OCI-LY3 (cell line): ENCODE results near the gene ARL2BP.

Source experiments
- CTCF ChIP-seq: fragments of 200-600, 300-600 bp; sonication (generic); IDR thresholded peaks from 2 replicates; pipeline ENCODE4 v1.5.1; 2014; ENCODE audit warnings: antibody characterized with exemption, low read length, low read depth
- EZH2phosphoT487 ChIP-seq: fragments of 200-600 bp; shearing (Covaris generic); IDR thresholded peaks from 2 replicates; pipeline ENCODE4 v1.6.1; 2018; ENCODE audit warnings: antibody characterized with exemption, mixed run types, low read depth

- TF ChIP-seq CTCF (no peak), EZH2phosphoT487 (no peak)
These were observed 17.9 kb downstream of the ARL2BP start for GRCh38 chr16:57262841-57263540.
